ENCODE data around the gene IDS. TPM values are rescaled to one million over a fixed set of nuclear protein-coding genes. Genes with fewer than 3 reads are reported as not detected.
"Not testable (repeated sequence)": the region's sequence is repeated elsewhere in the genome, so short reads cannot be mapped to it uniquely, and the experiment has no call there.

IDS gene
- total RNA-seq, 1 experiment from 2014 or later, result 263 TPM

DNA sequence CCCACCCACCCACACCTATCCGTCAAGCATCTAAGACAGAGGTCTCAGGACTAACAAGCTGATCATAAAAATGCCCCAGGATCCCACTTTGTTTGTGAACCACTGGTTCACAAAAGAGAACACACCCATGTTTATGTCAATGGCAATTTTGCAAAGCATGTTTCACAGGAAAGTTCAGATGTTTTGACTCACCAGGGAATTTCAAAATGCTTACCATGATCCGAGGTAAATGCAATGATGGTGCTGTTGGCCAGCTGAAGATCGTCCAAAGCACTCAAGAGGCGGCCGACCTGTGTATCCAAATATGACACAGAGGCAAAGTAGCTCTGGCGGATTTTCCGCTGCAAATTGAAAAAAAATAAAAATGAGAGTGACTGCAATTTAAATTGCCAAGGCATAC is 15.0 kb downstream of the IDS start:
- no peak overlapping the region for H3K9ac ChIP-seq (ENCODE audit: low read length)
- no peak overlapping the region for H3K27ac ChIP-seq (ENCODE audit: low read length)
- DNase-seq, result no peak
- H2AFZ ChIP-seq (ENCODE audit: low read length), result no peak overlapping the region
- no peaks in the 10 kb centered on the region for H3K27me3 ChIP-seq (ENCODE audit: low read length)
- no peaks in the 10 kb centered on the region for H3K9me2 ChIP-seq (replicated peaks; ENCODE audit: insufficient read depth, low read length)
- H3K4me1 ChIP-seq (ENCODE audit: low read length), result no peaks in the 10 kb centered on the region
- no peaks in the 10 kb centered on the region for H3K79me2 ChIP-seq (ENCODE audit: low read length)
- 0 out of 2 replicates have a peak, but pooled peaks cover 2% of the 10 kb centered on the region for H4K20me1 ChIP-seq (ENCODE audit: insufficient read depth, low read depth, low read length)
- H3K36me3 ChIP-seq (ENCODE audit: insufficient read depth, low read length), result peaks cover 18% of the 10 kb centered on the region
- no peak overlapping the region for H3K4me3 ChIP-seq (ENCODE audit: low read length)
- no peak overlapping the region for H3K4me2 ChIP-seq (ENCODE audit: low read depth, low read length, poor library complexity, severe bottlenecking)
- no peaks in the 10 kb centered on the region for H3K9me3 ChIP-seq (ENCODE audit: low read length)

DNA sequence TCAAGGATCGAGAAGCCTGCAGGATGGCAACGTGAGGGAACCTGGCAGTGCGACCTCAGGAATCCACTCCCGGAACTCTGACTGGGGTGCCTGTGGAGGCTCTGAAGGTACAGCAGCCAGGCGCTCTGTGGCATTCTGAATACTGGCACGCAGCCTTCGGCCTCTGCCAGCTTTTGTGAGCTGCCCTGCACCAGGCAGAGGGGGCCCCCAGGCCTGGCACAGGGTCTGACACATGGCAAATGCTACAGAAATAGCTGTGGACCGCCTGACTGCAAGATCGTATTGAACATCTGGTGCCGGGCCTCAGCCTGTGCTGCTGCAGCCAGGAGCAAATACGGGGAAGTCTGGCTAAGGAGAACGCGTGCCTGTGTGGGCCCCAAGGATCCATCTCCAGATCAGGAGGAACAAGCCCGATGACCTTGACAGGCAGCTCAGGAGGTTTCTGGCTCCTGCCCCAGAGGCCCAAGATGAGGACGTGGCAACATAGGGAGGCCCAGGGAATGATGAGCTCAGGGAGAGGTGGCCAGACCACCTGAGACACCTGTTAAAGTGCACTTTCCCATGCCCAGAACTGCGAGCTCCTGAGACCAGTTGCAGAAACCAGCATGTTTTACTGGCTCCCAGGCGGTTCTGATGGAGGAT is 16.6 kb downstream of the IDS start:
- H4K20me1 ChIP-seq (ENCODE audit: insufficient read depth, low read depth, low read length); H3K4me2 ChIP-seq (ENCODE audit: low read depth, low read length, poor library complexity, severe bottlenecking); H3K9ac ChIP-seq (ENCODE audit: low read length); H3K4me3 ChIP-seq (ENCODE audit: low read length); H3K27me3 ChIP-seq (ENCODE audit: low read length); DNase-seq; H3K79me2 ChIP-seq (ENCODE audit: low read length); H3K9me2 ChIP-seq (replicated peaks; ENCODE audit: insufficient read depth, low read length); H2AFZ ChIP-seq (ENCODE audit: low read length); H3K4me1 ChIP-seq (ENCODE audit: low read length); H3K9me3 ChIP-seq (ENCODE audit: low read length); H3K27ac ChIP-seq (ENCODE audit: low read length): not testable (repeated sequence)
- H3K36me3 ChIP-seq (ENCODE audit: insufficient read depth, low read length), result peaks cover 21% of the 10 kb centered on the region

DNA sequence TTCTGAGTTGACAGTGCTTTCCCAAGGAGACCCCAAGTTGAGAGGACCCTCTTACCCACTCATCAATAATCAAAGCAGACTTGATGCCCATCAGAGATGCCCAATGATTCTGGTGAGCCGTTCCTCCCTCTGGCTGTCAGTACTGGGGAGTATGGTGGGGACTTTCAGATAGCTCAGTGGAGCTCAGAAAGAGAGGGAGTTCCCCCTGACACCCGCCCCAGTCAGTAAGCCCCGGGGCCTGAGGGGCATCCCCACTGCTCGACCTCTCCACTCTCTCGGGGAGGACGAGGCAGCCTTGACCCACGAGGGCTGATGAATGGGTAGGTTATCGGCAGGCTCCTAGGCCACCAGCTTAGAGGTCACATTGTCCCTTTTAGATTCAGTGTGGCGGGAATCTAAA is 17.1 kb downstream of the IDS start:
- H3K4me2 ChIP-seq (ENCODE audit: low read depth, low read length, poor library complexity, severe bottlenecking); H3K9me2 ChIP-seq (replicated peaks; ENCODE audit: insufficient read depth, low read length); H3K9ac ChIP-seq (ENCODE audit: low read length); H3K27ac ChIP-seq (ENCODE audit: low read length); H3K9me3 ChIP-seq (ENCODE audit: low read length); H3K4me1 ChIP-seq (ENCODE audit: low read length); H3K79me2 ChIP-seq (ENCODE audit: low read length); H3K27me3 ChIP-seq (ENCODE audit: low read length); H4K20me1 ChIP-seq (ENCODE audit: insufficient read depth, low read depth, low read length); H3K4me3 ChIP-seq (ENCODE audit: low read length); H2AFZ ChIP-seq (ENCODE audit: low read length); DNase-seq: not testable (repeated sequence)
- peaks cover 21% of the 10 kb centered on the region for H3K36me3 ChIP-seq (ENCODE audit: insufficient read depth, low read length)

DNA sequence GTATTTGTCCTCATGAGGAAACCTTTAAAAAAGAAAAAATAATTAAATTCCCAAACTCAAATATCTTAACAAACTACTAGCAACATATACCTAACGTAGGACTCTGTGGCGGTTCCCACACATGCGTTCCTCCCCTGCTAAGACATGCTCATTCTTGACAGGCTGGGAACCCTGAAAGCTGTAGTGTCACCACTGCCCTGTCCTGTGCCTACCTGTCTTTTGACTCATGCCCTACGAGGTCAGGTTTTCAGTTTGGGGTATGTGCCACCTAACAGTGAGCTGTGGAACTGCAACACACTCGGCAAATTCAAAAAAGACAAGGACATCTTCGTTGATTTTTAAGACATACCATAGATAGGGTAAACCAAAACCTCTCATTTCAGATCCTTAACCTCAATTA is 17.8 kb downstream of the IDS start:
- peak; percentile 66 for DNase-seq
- no peak overlapping the region for H3K4me3 ChIP-seq (ENCODE audit: low read length)
- no peak overlapping the region for H3K27ac ChIP-seq (ENCODE audit: low read length)
- no peaks in the 10 kb centered on the region for H3K9me3 ChIP-seq (ENCODE audit: low read length)
- H3K36me3 ChIP-seq (ENCODE audit: insufficient read depth, low read length), result peaks cover 21% of the 10 kb centered on the region
- no peak overlapping the region for H3K9ac ChIP-seq (ENCODE audit: low read length)
- no peak overlapping the region for H3K4me2 ChIP-seq (ENCODE audit: low read depth, low read length, poor library complexity, severe bottlenecking)
- no peaks in the 10 kb centered on the region for H3K9me2 ChIP-seq (replicated peaks; ENCODE audit: insufficient read depth, low read length)
- no peak overlapping the region for H2AFZ ChIP-seq (ENCODE audit: low read length)
- no peaks in the 10 kb centered on the region for H4K20me1 ChIP-seq (ENCODE audit: insufficient read depth, low read depth, low read length)
- no peaks in the 10 kb centered on the region for H3K4me1 ChIP-seq (ENCODE audit: low read length)
- H3K27me3 ChIP-seq (ENCODE audit: low read length), result no peaks in the 10 kb centered on the region
- H3K79me2 ChIP-seq (ENCODE audit: low read length), result no peaks in the 10 kb centered on the region

DNA sequence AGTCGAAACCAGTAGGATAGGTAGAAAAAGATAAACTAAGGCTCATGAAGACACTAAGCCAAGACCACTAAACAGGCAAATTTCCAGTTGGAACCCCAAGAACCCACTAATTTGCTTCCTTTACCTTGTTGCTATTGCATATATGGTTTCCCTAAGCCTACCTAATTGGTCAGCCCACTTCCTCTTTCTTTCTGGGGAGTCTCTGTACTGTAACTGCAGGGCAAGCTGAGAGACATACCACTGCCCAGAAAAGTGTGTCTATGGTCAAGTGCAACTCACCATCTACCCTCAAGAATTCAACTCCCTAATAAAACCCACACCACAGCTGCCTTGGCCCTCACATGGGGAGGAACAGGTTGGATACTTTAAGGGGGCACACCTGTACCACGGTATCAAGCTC is 28.6 kb downstream of the IDS start:
- Histone ChIP-seq H3K9me2 (replicated peaks; ENCODE audit: insufficient read depth, low read length) (no peaks in the 10 kb centered on the region), H4K20me1 (ENCODE audit: insufficient read depth, low read depth, low read length) (no peaks in the 10 kb centered on the region), H3K27me3 (ENCODE audit: low read length) (no peaks in the 10 kb centered on the region), H3K4me3 (ENCODE audit: low read length) (no peak overlapping the region), H3K9me3 (ENCODE audit: low read length) (no peaks in the 10 kb centered on the region), H3K4me1 (ENCODE audit: low read length) (peaks cover 8% of the 10 kb centered on the region; the same call in 1 of the 2 replicates), H2AFZ (ENCODE audit: low read length) (no peak overlapping the region), H3K4me2 (ENCODE audit: low read depth, low read length, poor library complexity, severe bottlenecking) (no peak overlapping the region), H3K36me3 (ENCODE audit: insufficient read depth, low read length) (no peaks in the 10 kb centered on the region), H3K79me2 (ENCODE audit: low read length) (no peaks in the 10 kb centered on the region), H3K27ac (ENCODE audit: low read length) (no peak overlapping the region), H3K9ac (ENCODE audit: low read length) (no peak overlapping the region)
- peak; percentile 55 for DNase-seq

DNA sequence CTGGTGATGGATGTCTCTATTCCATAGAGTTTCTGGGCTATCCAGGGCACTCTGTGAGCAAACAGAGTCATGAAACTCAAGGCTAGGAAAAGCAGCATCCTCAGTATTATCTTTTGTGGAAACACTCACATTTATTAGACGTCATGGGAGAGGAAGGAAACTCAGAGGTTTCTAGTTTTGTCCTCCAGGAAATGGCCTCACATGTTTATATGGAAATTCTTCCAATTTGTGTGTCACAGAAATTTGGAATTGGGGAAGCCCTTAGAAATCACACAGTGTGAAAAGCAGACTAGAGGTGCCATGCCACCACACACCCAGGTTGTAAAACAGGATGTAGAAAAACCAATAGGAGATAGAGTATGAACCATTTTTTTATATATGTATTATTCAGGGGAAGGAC is 31.1 kb downstream of the IDS start:
- no peak for DNase-seq
- Histone ChIP-seq H3K4me3 (ENCODE audit: low read length) (no peak overlapping the region), H2AFZ (ENCODE audit: low read length) (no peak overlapping the region), H3K4me2 (ENCODE audit: low read depth, low read length, poor library complexity, severe bottlenecking) (no peak overlapping the region), H3K4me1 (ENCODE audit: low read length) (peaks cover 8% of the 10 kb centered on the region; the same call in 1 of the 2 replicates), H3K27ac (ENCODE audit: low read length) (no peak overlapping the region), H3K79me2 (ENCODE audit: low read length) (no peaks in the 10 kb centered on the region), H3K36me3 (ENCODE audit: insufficient read depth, low read length) (no peaks in the 10 kb centered on the region), H3K9ac (ENCODE audit: low read length) (no peak overlapping the region), H3K9me3 (ENCODE audit: low read length) (no peaks in the 10 kb centered on the region), H4K20me1 (ENCODE audit: insufficient read depth, low read depth, low read length) (no peaks in the 10 kb centered on the region), H3K9me2 (replicated peaks; ENCODE audit: insufficient read depth, low read length) (no peaks in the 10 kb centered on the region), H3K27me3 (ENCODE audit: low read length) (no peaks in the 10 kb centered on the region)

DNA sequence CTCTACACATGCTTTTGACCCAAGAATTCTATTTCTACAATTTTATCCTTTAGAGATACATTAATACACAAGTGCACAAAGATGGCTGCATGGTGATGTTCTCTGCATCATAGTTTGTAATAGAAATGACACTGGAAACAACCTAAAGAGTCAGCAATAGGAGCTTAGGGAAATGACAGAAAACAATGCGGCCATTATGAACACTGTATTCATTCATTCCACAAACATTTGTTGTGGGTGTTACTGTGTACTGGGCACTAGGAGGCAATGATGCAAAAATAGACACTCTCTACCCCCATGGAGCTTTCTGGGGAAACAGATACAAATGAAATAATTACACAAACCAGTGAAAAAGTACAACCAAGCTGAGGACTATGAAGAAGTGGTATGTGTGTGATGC is 32.0 kb downstream of the IDS start:
- H3K79me2 ChIP-seq (ENCODE audit: low read length), result no peaks in the 10 kb centered on the region
- no peaks in the 10 kb centered on the region for H4K20me1 ChIP-seq (ENCODE audit: insufficient read depth, low read depth, low read length)
- H3K4me2 ChIP-seq (ENCODE audit: low read depth, low read length, poor library complexity, severe bottlenecking), result no peak overlapping the region
- no peaks in the 10 kb centered on the region for H3K9me2 ChIP-seq (replicated peaks; ENCODE audit: insufficient read depth, low read length)
- no peak overlapping the region for H3K27ac ChIP-seq (ENCODE audit: low read length)
- no peak overlapping the region for H3K4me3 ChIP-seq (ENCODE audit: low read length)
- no peak overlapping the region for H3K9ac ChIP-seq (ENCODE audit: low read length)
- H3K4me1 ChIP-seq (ENCODE audit: low read length), result peaks cover 8% of the 10 kb centered on the region; the same call in 1 of the 2 replicates
- H3K9me3 ChIP-seq (ENCODE audit: low read length), result no peaks in the 10 kb centered on the region
- no peaks in the 10 kb centered on the region for H3K36me3 ChIP-seq (ENCODE audit: insufficient read depth, low read length)
- H3K27me3 ChIP-seq (ENCODE audit: low read length), result no peaks in the 10 kb centered on the region
- DNase-seq, result no peak
- H2AFZ ChIP-seq (ENCODE audit: low read length), result no peak overlapping the region

DNA sequence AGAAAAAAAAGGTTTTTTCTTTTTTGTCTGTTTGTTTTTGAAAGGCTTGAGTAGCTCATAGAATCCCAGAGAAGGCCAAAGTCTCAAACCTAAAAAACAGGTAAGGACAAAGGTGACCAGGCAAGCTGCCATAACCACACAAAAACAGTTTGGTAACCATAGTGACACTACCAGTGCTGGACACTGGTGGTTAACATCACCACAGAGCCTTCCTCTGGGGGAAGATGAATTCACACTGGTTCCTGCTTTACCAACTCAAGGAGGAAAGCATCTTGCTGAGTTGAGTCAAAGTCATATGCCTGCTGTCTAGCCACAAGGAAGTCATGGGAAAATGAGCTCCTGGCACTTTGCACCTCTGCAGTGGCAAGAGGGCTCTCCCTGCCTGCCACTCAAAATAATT is 32.5 kb downstream of the IDS start:
- Histone ChIP-seq H3K4me3 (ENCODE audit: low read length) (no peak overlapping the region), H2AFZ (ENCODE audit: low read length) (no peak overlapping the region), H3K9me2 (replicated peaks; ENCODE audit: insufficient read depth, low read length) (no peaks in the 10 kb centered on the region), H3K4me1 (ENCODE audit: low read length) (peaks cover 8% of the 10 kb centered on the region; the same call in 1 of the 2 replicates), H4K20me1 (ENCODE audit: insufficient read depth, low read depth, low read length) (no peaks in the 10 kb centered on the region), H3K79me2 (ENCODE audit: low read length) (no peaks in the 10 kb centered on the region), H3K4me2 (ENCODE audit: low read depth, low read length, poor library complexity, severe bottlenecking) (no peak overlapping the region), H3K9ac (ENCODE audit: low read length) (no peak overlapping the region), H3K27ac (ENCODE audit: low read length) (no peak overlapping the region), H3K36me3 (ENCODE audit: insufficient read depth, low read length) (no peaks in the 10 kb centered on the region), H3K9me3 (ENCODE audit: low read length) (no peaks in the 10 kb centered on the region), H3K27me3 (ENCODE audit: low read length) (no peaks in the 10 kb centered on the region)
- no peak for DNase-seq

Measured in Karpas-422 (cell line).